ENCODE measurements around the gene SLC12A7.
"Not testable (repeated sequence)": the region's sequence is repeated elsewhere in the genome, so short reads cannot be mapped to it uniquely, and the experiment has no call there.

Gene SLC12A7

DNA sequence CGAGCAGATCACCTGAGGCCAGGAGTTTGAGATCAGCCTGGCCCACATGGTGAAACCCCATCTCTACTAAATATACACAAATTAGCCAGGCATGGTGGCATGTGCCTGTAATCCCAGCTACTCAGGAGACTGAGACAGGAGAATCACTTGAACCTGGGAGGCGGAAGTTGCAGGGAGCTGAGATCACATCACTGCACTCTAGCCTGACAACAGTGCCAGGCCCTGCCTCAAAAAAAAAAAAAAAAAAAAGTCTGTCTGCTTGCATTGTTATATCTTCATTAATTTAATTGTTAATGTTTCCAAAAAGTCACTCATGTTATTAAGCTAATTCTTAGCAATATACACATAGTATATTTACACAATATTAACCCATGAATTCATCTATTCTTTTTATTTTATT is 13.8 kb upstream of the SLC12A7 start:
- 100% methylated on average over 1 of the region's 2 CpGs for WGBS (ENCODE audit: insufficient coverage)
- H3K9me3 ChIP-seq (ENCODE audit: control extremely low read depth in 1 of 5, control insufficient read depth in 4 of 5, insufficient read depth in 2 of 5, low read depth in 1 of 5, low read length in 4 of 5); H3K36me3 ChIP-seq (ENCODE audit: control insufficient read depth in 4 of 4, insufficient read depth in 4 of 4, low read length in 3 of 4); H3K27me3 ChIP-seq (replicated peaks in 2 of 5; ENCODE audit: control insufficient read depth in 4 of 5, insufficient read depth in 5 of 5, low read length in 4 of 5); H3K4me3 ChIP-seq (ENCODE audit: control insufficient read depth in 1 of 7, extremely low read depth in 1 of 7, insufficient read depth in 4 of 7, low read depth in 2 of 7, low read length in 6 of 7); POLR2A ChIA-PET; H3K27ac ChIP-seq (ENCODE audit: insufficient read depth in 1 of 2, low read depth in 1 of 2, low read length in 2 of 2, poor library complexity in 1 of 2, severe bottlenecking in 2 of 2); DNase-seq: not testable (repeated sequence)
- H3K4me1 ChIP-seq (ENCODE audit: control extremely low read depth in 1 of 4, control insufficient read depth in 4 of 4, insufficient read depth in 4 of 4, low read length in 3 of 4): peaks cover 0 to 15% (median 9%) of the 10 kb centered on the region in 4 experiments
- CTCF ChIA-PET: interaction anchor here (1.4 to 2.5 kb wide), 3 partner anchors 8 to 19 kb away, joined by 4 to 8 read pairs (median 7); no protein-coding TSS in a partner anchor

DNA sequence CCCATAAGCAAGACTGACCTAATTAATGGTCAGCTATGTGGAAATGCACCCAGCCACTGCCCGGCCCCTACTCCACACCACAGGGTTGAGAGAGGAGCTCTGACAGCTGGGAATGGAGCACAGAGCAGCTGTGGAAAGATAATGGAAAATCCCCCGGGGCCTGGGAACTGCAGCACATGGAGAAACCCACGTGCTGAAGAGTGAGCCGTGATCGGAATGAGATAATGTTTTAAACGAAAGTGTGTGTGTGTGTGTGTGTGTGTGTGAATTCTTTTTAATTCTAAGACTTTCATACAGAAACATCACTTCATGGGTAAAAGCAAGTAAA is 13.1 kb upstream of the SLC12A7 start:
- DNase-seq: no peak
- Histone ChIP-seq H3K27me3 (replicated peaks in 2 of 5; ENCODE audit: control insufficient read depth in 4 of 5, insufficient read depth in 5 of 5, low read length in 4 of 5) (no peaks in the 10 kb centered on the region), H3K4me1 (ENCODE audit: control extremely low read depth in 1 of 4, control insufficient read depth in 4 of 4, insufficient read depth in 4 of 4, low read length in 3 of 4) (peaks cover 0 to 15% (median 8%) of the 10 kb centered on the region in 4 experiments), H3K9me3 (ENCODE audit: control extremely low read depth in 1 of 5, control insufficient read depth in 4 of 5, insufficient read depth in 2 of 5, low read depth in 1 of 5, low read length in 4 of 5) (peaks cover 0 to 2% (median 0%) of the 10 kb centered on the region in 5 experiments), H3K36me3 (ENCODE audit: control insufficient read depth in 4 of 4, insufficient read depth in 4 of 4, low read length in 3 of 4) (no peaks in the 10 kb centered on the region), H3K27ac (ENCODE audit: insufficient read depth in 1 of 2, low read depth in 1 of 2, low read length in 2 of 2, poor library complexity in 1 of 2, severe bottlenecking in 2 of 2) (no peak overlapping the region), H3K4me3 (ENCODE audit: control insufficient read depth in 1 of 7, extremely low read depth in 1 of 7, insufficient read depth in 4 of 7, low read depth in 2 of 7, low read length in 6 of 7) (no peak overlapping the region)
- ChIA-PET POLR2A (no interaction called here), CTCF (interaction anchor here (0.9 to 2.4 kb wide), 2 partner anchors 14 to 18 kb away, joined by 3 to 7 read pairs; no protein-coding TSS in a partner anchor)
- 89% methylated on average over 1 of the region's 6 CpGs for WGBS (ENCODE audit: insufficient coverage)

DNA sequence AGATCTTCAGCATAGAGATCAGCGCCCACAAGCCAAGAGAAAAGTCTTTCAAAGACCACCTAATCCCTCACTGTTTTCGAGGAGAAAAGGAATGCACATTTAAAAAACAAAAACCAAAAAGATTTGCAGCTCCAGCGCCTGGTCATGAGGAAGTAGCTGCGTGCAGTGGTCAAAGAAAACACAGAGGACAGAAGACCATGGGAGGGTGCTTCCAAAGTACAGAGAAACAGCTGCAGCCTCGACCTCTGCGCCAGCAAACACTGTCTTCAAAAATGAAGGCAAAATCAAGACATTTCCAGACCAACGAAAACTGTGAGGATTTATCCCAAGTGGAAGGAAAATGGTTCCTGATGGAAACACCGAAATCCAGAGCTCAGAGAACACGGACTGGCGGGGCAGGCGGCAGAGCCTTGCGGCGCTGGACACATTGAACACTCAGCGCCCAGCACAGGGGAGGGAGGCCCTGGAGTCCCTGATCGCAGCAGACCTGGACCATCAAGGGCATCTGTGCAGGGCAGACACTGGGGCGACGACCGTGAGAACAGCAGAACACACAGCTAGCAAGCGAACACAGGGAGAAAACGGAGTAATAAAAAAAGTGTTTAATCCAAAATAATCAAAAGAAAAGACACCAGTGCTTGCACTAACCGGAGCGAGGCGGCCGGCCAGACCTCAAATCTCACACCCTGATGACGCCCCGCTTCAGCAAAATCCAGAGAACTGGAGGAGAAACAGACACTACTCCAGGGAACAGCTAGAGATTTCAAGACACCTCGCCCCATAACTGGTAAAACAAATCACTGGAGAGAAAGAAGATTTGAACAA is 12.6 kb upstream of the SLC12A7 start:
- Histone ChIP-seq H3K27ac (ENCODE audit: insufficient read depth in 1 of 2, low read depth in 1 of 2, low read length in 2 of 2, poor library complexity in 1 of 2, severe bottlenecking in 2 of 2) (no peak overlapping the region), H3K4me3 (ENCODE audit: control insufficient read depth in 1 of 7, extremely low read depth in 1 of 7, insufficient read depth in 4 of 7, low read depth in 2 of 7, low read length in 6 of 7) (no peak overlapping the region), H3K27me3 (replicated peaks in 2 of 5; ENCODE audit: control insufficient read depth in 4 of 5, insufficient read depth in 5 of 5, low read length in 4 of 5) (no peaks in the 10 kb centered on the region), H3K4me1 (ENCODE audit: control extremely low read depth in 1 of 4, control insufficient read depth in 4 of 4, insufficient read depth in 4 of 4, low read length in 3 of 4) (peaks cover 0 to 15% (median 7%) of the 10 kb centered on the region in 4 experiments), H3K36me3 (ENCODE audit: control insufficient read depth in 4 of 4, insufficient read depth in 4 of 4, low read length in 3 of 4) (no peaks in the 10 kb centered on the region), H3K9me3 (ENCODE audit: control extremely low read depth in 1 of 5, control insufficient read depth in 4 of 5, insufficient read depth in 2 of 5, low read depth in 1 of 5, low read length in 4 of 5) (peaks cover 0 to 2% (median 0%) of the 10 kb centered on the region in 5 experiments)
- 94% methylated on average over 22 of the region's 27 CpGs for WGBS (ENCODE audit: insufficient coverage)
- DNase-seq: no peak
- ChIA-PET POLR2A (no interaction called here), CTCF (interaction anchor here (0.9 to 2.4 kb wide), 4 partner anchors 14 to 201 kb away, joined by 3 to 7 read pairs (median 4); no protein-coding TSS in a partner anchor)

DNA sequence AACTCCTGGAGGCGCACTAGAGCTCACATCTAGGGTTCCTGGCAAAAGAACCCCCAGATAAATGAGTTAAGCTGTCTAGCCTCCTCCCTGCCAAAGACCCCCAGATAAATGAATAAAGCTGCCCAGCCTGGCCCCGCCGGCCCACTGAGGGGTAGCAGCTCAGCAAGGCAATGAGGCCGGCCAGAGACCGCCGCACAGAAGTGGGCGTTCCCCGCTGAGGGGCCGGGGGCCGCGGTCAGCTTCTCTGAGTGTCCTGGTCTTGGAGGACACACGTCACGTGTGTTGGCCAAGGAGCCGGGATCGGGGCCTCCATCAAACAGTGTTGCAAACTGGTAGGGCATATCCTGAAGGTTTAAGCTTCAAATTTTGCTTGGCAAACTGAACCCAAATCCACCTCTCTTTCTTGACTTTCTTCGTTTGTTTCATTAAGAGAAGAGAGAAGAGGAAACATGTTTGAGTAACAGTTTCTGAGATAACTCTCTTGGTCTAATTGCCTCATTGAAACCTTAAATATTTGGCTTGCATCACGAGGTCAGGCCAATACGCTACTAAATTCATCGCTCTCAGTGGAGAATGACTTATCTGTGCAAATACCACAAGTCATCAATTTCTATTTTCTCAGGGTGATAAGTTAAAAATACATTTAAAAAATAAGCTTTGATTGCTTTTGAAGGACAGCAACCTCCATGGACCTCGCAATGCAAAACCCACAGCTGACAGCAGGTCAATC is 11.7 kb upstream of the SLC12A7 start:
- DNase-seq: no peak
- Histone ChIP-seq H3K4me1 (ENCODE audit: control extremely low read depth in 1 of 4, control insufficient read depth in 4 of 4, insufficient read depth in 4 of 4, low read length in 3 of 4) (peaks cover 0 to 15% (median 6%) of the 10 kb centered on the region in 4 experiments), H3K27me3 (replicated peaks in 2 of 5; ENCODE audit: control insufficient read depth in 4 of 5, insufficient read depth in 5 of 5, low read length in 4 of 5) (no peaks in the 10 kb centered on the region), H3K4me3 (ENCODE audit: control insufficient read depth in 1 of 7, extremely low read depth in 1 of 7, insufficient read depth in 4 of 7, low read depth in 2 of 7, low read length in 6 of 7) (no peak overlapping the region), H3K27ac (ENCODE audit: insufficient read depth in 1 of 2, low read depth in 1 of 2, low read length in 2 of 2, poor library complexity in 1 of 2, severe bottlenecking in 2 of 2) (no peak overlapping the region), H3K36me3 (ENCODE audit: control insufficient read depth in 4 of 4, insufficient read depth in 4 of 4, low read length in 3 of 4) (no peaks in the 10 kb centered on the region), H3K9me3 (ENCODE audit: control extremely low read depth in 1 of 5, control insufficient read depth in 4 of 5, insufficient read depth in 2 of 5, low read depth in 1 of 5, low read length in 4 of 5) (peaks cover 0 to 2% (median 0%) of the 10 kb centered on the region in 5 experiments)
- CTCF ChIA-PET: interaction anchor here (1.3 to 1.5 kb wide), 2 partner anchors 18 to 200 kb away, joined by 3 to 4 read pairs; no protein-coding TSS in a partner anchor
- POLR2A ChIA-PET: no interaction called here
- WGBS (ENCODE audit: insufficient coverage): 98% methylated on average over 19 of the region's 20 CpGs

DNA sequence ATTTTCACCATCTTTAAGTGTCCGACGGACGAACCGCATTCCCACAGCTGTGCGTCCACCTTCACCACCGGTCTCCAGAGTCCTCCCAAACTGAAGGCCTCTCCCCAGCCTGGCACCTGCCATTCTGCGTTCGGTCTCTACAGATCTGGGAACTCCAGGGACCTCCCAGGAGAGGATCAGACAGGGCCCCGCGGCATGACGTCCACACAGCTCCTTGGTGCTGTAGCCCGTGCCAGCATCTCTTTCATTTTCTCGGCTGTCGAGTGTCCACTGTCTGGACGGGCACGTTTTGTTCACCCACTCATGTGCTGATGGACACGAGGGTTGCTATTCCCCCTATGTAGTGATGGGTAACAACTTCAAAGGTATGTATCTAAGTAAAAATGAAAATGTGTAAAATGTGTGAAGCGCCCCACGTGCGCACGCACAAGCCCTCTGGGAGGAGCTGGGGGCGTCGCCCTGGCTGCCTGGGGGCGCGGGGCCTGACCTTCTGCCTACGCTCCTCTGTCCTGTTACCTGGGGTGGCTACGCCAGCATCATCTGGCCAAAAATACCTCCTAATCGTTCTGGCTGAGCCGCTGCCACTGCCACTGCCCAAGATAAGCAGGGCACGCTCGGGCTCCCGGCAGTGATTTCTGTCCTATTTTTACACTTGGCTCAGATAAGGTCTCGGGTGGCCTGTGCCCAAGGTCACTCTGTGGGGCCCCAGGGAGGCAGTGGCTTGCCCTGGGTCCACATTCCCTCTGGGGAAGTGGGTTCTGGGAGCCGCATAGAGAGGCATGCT is 10.8 kb upstream of the SLC12A7 start:
- Histone ChIP-seq H3K27ac (ENCODE audit: insufficient read depth in 1 of 2, low read depth in 1 of 2, low read length in 2 of 2, poor library complexity in 1 of 2, severe bottlenecking in 2 of 2) (no peak overlapping the region), H3K4me1 (ENCODE audit: control extremely low read depth in 1 of 4, control insufficient read depth in 4 of 4, insufficient read depth in 4 of 4, low read length in 3 of 4) (peaks cover 0 to 7% (median 5%) of the 10 kb centered on the region in 4 experiments), H3K4me3 (ENCODE audit: control insufficient read depth in 1 of 7, extremely low read depth in 1 of 7, insufficient read depth in 4 of 7, low read depth in 2 of 7, low read length in 6 of 7) (no peak overlapping the region), H3K36me3 (ENCODE audit: control insufficient read depth in 4 of 4, insufficient read depth in 4 of 4, low read length in 3 of 4) (no peaks in the 10 kb centered on the region), H3K27me3 (replicated peaks in 2 of 5; ENCODE audit: control insufficient read depth in 4 of 5, insufficient read depth in 5 of 5, low read length in 4 of 5) (no peaks in the 10 kb centered on the region), H3K9me3 (ENCODE audit: control extremely low read depth in 1 of 5, control insufficient read depth in 4 of 5, insufficient read depth in 2 of 5, low read depth in 1 of 5, low read length in 4 of 5) (peaks cover 0 to 2% (median 0%) of the 10 kb centered on the region in 5 experiments)
- 94% methylated on average over 33 of the region's 34 CpGs for WGBS (ENCODE audit: insufficient coverage)
- CTCF ChIA-PET: interaction anchor here (1.5 kb wide), 1 partner anchor 19 kb away, joined by 3 read pairs; no protein-coding TSS in a partner anchor
- POLR2A ChIA-PET: no interaction called here
- no peak for DNase-seq

DNA sequence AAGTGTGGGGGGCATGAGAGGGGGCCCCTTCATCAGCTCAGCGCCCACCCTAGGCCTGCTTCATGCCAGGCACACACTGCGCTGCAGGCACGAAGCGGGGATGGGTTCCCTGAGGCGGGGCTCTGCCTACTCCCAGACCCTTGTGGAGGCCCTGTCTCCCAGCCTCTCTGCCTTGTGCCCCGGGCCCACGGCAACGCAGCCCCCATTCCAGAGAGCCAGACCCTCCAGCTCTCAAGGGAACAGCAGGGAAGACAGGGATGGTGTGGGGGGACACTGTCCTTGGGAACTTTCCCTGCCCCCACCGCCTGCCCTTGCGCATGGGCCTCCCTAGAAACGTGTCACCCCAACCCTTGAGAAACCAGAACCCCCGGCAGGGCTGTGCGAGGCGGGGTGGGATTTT is 10.0 kb upstream of the SLC12A7 start:
- ChIA-PET CTCF (no interaction called here), POLR2A (no interaction called here)
- WGBS (ENCODE audit: insufficient coverage): 94% methylated on average over 8 of the region's 14 CpGs
- no peak for DNase-seq
- no peak overlapping the region for H3K4me3 ChIP-seq (ENCODE audit: control insufficient read depth in 1 of 7, extremely low read depth in 1 of 7, insufficient read depth in 4 of 7, low read depth in 2 of 7, low read length in 6 of 7)
- peaks cover 0 to 4% (median 0%) of the 10 kb centered on the region in 4 experiments for H3K4me1 ChIP-seq (ENCODE audit: control extremely low read depth in 1 of 4, control insufficient read depth in 4 of 4, insufficient read depth in 4 of 4, low read length in 3 of 4)
- H3K27ac ChIP-seq (ENCODE audit: insufficient read depth in 1 of 2, low read depth in 1 of 2, low read length in 2 of 2, poor library complexity in 1 of 2, severe bottlenecking in 2 of 2): no peak overlapping the region
- no peaks in the 10 kb centered on the region for H3K36me3 ChIP-seq (ENCODE audit: control insufficient read depth in 4 of 4, insufficient read depth in 4 of 4, low read length in 3 of 4)
- no peaks in the 10 kb centered on the region for H3K27me3 ChIP-seq (replicated peaks in 2 of 5; ENCODE audit: control insufficient read depth in 4 of 5, insufficient read depth in 5 of 5, low read length in 4 of 5)
- H3K9me3 ChIP-seq (ENCODE audit: control extremely low read depth in 1 of 5, control insufficient read depth in 4 of 5, insufficient read depth in 2 of 5, low read depth in 1 of 5, low read length in 4 of 5): peaks cover 0 to 2% (median 0%) of the 10 kb centered on the region in 5 experiments
